HEK293 (cell line): Measurements from ENCODE around the gene CYTL1.

Source experiments
- CTCF ChIA-PET: fragments of 350-600 bp; formaldehyde crosslinking; extraction: SDS; loops from one replicate; lab custom pipeline; 2021; ENCODE audit warnings: antibody characterized with exemption; lab: Yijun Ruan, JAX
- POLR2A ChIA-PET: fragments of 300-600 bp; formaldehyde crosslinking; extraction: SDS; loops from one replicate; lab custom pipeline; 2020; ENCODE audit warnings: antibody characterized with exemption, inconsistent platforms; lab: Yijun Ruan, JAX
- H3K27ac ChIP-seq: fragments of 200-500 bp; sonication (Bioruptor generic); 2 replicates; pipeline ENCODE4 v1.5.1; 2014; ENCODE audit warnings: low read depth, low read length, control low read depth, inconsistent platforms; ENCODE audit errors: extremely low read depth
- H3K36me3 ChIP-seq, 2 experiments: fragments of 200-500 bp in 1 of 2; sonication (Bioruptor generic) in 1 of 2; 1 replicate in 1 of 2; 2 replicates in 1 of 2; pipeline ENCODE4 v1.5.1; 2014 to 2017; ENCODE audit warnings: inconsistent platforms in 2 of 2, low read length in 2 of 2; ENCODE audit not compliant: control insufficient read depth in 2 of 2, insufficient read depth in 1 of 2
- H3K4me1 ChIP-seq: fragments of 200-500 bp; sonication (Bioruptor generic); 2 replicates; pipeline ENCODE4 v1.5.1; 2014; ENCODE audit warnings: mild to moderate bottlenecking, low read length, inconsistent platforms; ENCODE audit not compliant: control insufficient read depth, insufficient read depth
- H3K4me3 ChIP-seq: 2 replicates; pipeline ENCODE4 v1.5.1; 2011; ENCODE audit warnings: low read depth, mild to moderate bottlenecking, control low read depth, low read length, moderate library complexity
- H3K9me3 ChIP-seq: fragments of 200-500 bp; sonication (Bioruptor generic); 2 replicates; pipeline ENCODE4 v1.5.1; 2014; ENCODE audit warnings: low read depth, low read length, inconsistent platforms; ENCODE audit not compliant: control insufficient read depth, insufficient read depth
- BCL11B ChIP-seq: fragments of 450-650 bp; formaldehyde crosslinking; IDR thresholded peaks from 2 replicates; pipeline ENCODE4 v1.5.1; 2016; ENCODE audit warnings: low read depth, missing biosample characterization, missing genetic modification characterization
- EGR2 ChIP-seq: fragments of 450-650 bp; formaldehyde crosslinking; IDR thresholded peaks from 2 replicates; pipeline ENCODE4 v1.5.1; 2016; ENCODE audit warnings: low read depth, missing biosample characterization, missing genetic modification characterization
- HIC1 ChIP-seq: fragments of 450-650 bp; formaldehyde crosslinking; IDR thresholded peaks from 2 replicates; pipeline ENCODE4 v1.5.1; 2016; ENCODE audit warnings: missing biosample characterization, missing genetic modification characterization
- HOXC10 ChIP-seq: sonication (generic); formaldehyde crosslinking; IDR thresholded peaks from 2 replicates; pipeline ENCODE4 v1.8.1; 2023; ENCODE audit warnings: mild to moderate bottlenecking, missing genetic modification reagents
- KLF1 ChIP-seq: fragments of 450-650 bp; formaldehyde crosslinking; IDR thresholded peaks from 2 replicates; pipeline ENCODE4 v1.5.1; 2016; ENCODE audit warnings: missing biosample characterization, missing genetic modification characterization
- KLF16 ChIP-seq: fragments of 450-650 bp; formaldehyde crosslinking; IDR thresholded peaks from 2 replicates; pipeline ENCODE4 v1.5.1; 2017; ENCODE audit warnings: missing biosample characterization, missing genetic modification characterization
- PATZ1 ChIP-seq: fragments of 450-650 bp; formaldehyde crosslinking; IDR thresholded peaks from 2 replicates; pipeline ENCODE4 v1.5.1; 2016; ENCODE audit warnings: missing biosample characterization, missing genetic modification characterization
- SP2 ChIP-seq: fragments of 450-650 bp; formaldehyde crosslinking; IDR thresholded peaks from 2 replicates; pipeline ENCODE4 v1.5.1; 2016; ENCODE audit warnings: missing biosample characterization, missing genetic modification characterization
- SP3 ChIP-seq: fragments of 450-650 bp; formaldehyde crosslinking; IDR thresholded peaks from 2 replicates; pipeline ENCODE4 v1.5.1; 2016; ENCODE audit warnings: missing biosample characterization, missing genetic modification characterization
- TSHZ1 ChIP-seq: fragments of 450-650 bp; formaldehyde crosslinking; IDR thresholded peaks from 2 replicates; pipeline ENCODE4 v1.5.1; 2016; ENCODE audit warnings: missing biosample characterization, missing genetic modification characterization, borderline replicate concordance
- ZEB2 ChIP-seq: fragments of 450-650 bp; formaldehyde crosslinking; IDR thresholded peaks from 2 replicates; pipeline ENCODE4 v1.5.1; 2016; ENCODE audit warnings: missing biosample characterization, missing genetic modification characterization
- ZNF157 ChIP-seq: fragments of 450-650 bp; formaldehyde crosslinking; IDR thresholded peaks from 2 replicates; pipeline ENCODE4 v1.5.1; 2016; ENCODE audit warnings: missing biosample characterization, missing genetic modification characterization
- ZNF23 ChIP-seq: fragments of 450-650 bp; formaldehyde crosslinking; IDR thresholded peaks from 2 replicates; pipeline ENCODE4 v1.5.1; 2016; ENCODE audit warnings: missing biosample characterization, missing genetic modification characterization, borderline replicate concordance
- ZNF302 ChIP-seq: fragments of 450-650 bp; formaldehyde crosslinking; IDR thresholded peaks from 2 replicates; pipeline ENCODE4 v1.5.1; 2016; ENCODE audit warnings: missing biosample characterization, missing genetic modification characterization, low read depth
- ZNF350 ChIP-seq: fragments of 450-650 bp; formaldehyde crosslinking; IDR thresholded peaks from 2 replicates; pipeline ENCODE4 v1.5.0; 2017; ENCODE audit warnings: missing biosample characterization, mild to moderate bottlenecking, missing genetic modification characterization
- ZNF510 ChIP-seq: fragments of 450-650 bp; formaldehyde crosslinking; IDR thresholded peaks from 2 replicates; pipeline ENCODE4 v1.5.1; 2018; ENCODE audit warnings: mild to moderate bottlenecking, missing genetic modification characterization, missing biosample characterization; ENCODE audit not compliant: insufficient replicate concordance
- ZNF645 ChIP-seq: fragments of 450-650 bp; formaldehyde crosslinking; IDR thresholded peaks from 2 replicates; pipeline ENCODE4; 2016; ENCODE audit warnings: missing biosample characterization, missing genetic modification characterization
- ZNF660 ChIP-seq: fragments of 450-650 bp; IDR thresholded peaks from 2 replicates; pipeline ENCODE4 v1.5.1; 2018; ENCODE audit warnings: missing biosample characterization, mild to moderate bottlenecking, missing genetic modification characterization
- ZNF677 ChIP-seq: fragments of 450-650 bp; IDR thresholded peaks from 2 replicates; pipeline ENCODE4 v1.5.0; 2018; ENCODE audit warnings: missing biosample characterization, mild to moderate bottlenecking, missing genetic modification characterization, moderate library complexity

CYTL1 gene

GRCh38 chr4:5024673-5025072 is 5.4 kb upstream of the CYTL1 start (continued):
- no peak for TF ChIP-seq TSHZ1 (tag by site-specific recombination)
- no peak for TF ChIP-seq ZEB2 (tag by site-specific recombination)
- no peak for TF ChIP-seq BCL11B
- TF ChIP-seq SP2 = no peak

- Histone ChIP-seq H3K4me3 (no peak overlapping the region), H3K36me3 (no peaks in the 10 kb centered on the region), H3K9me3 (no peaks in the 10 kb centered on the region), H3K4me1 (no peaks in the 10 kb centered on the region), H3K27ac (no peak overlapping the region)
- ChIA-PET CTCF (no interaction called here), POLR2A (no interaction called here)
- TF ChIP-seq EGR2 (tag by site-specific recombination) (no peak), ZNF302 (tag by site-specific recombination) (no peak), KLF16 (no peak), ZNF645 (no peak)
Observed at GRCh38 chr4:5021546-5021945, 2.3 kb upstream of the CYTL1 start.

GRCh38 chr4:5020341-5020740 is 1.1 kb upstream of the CYTL1 start:
- Histone ChIP-seq H3K4me3 (no peak overlapping the region), H3K27ac (no peak overlapping the region), H3K9me3 (no peaks in the 10 kb centered on the region), H3K4me1 (no peaks in the 10 kb centered on the region), H3K36me3 (no peaks in the 10 kb centered on the region)
- ChIA-PET POLR2A (no interaction called here), CTCF (no interaction called here)
- TF ChIP-seq ZNF660 (no peak), ZNF510 (no peak), PATZ1 (tag by site-specific recombination) (no peak), HIC1 (tag by site-specific recombination) (no peak), EGR2 (tag by site-specific recombination) (no peak), SP3 (tag by site-specific recombination) (no peak), ZNF157 (tag by site-specific recombination) (no peak), KLF1 (tag by site-specific recombination) (no peak), ZNF23 (tag by site-specific recombination) (no peak), ZNF645 (no peak), ZNF350 (tag by site-specific recombination) (no peak), ZNF677 (tag by site-specific recombination) (no peak), HOXC10 (CRISPR knock-in tag) (no peak)
- TF ChIP-seq, all 188 proteins: peak for 0
